Trophoblast cell (in vitro differentiated cells and primary cell): ENCODE results near the gene ARHGAP45.
A peak's percentile ranks its signal among the peaks of the same experiment; 100 is the strongest.

Experiments
- DNase-seq, 2 donors: peaks; one replicate each; pipeline ENCODE4 v3.0.0-alpha.2; 2016
- H2AFZ ChIP-seq: 2 replicates; pipeline ENCODE4 v1.6.1; 2013; ENCODE audit warnings: low read length, moderate library complexity, mild to moderate bottlenecking; ENCODE audit not compliant: insufficient read depth, poor library complexity
- H2AK5ac ChIP-seq: 2 replicates; pipeline ENCODE4 v1.6.1; 2013; ENCODE audit warnings: mild to moderate bottlenecking, low read length
- H2BK120ac ChIP-seq: 2 replicates; pipeline ENCODE4 v1.6.1; 2013; ENCODE audit warnings: low read length, mild to moderate bottlenecking, moderate library complexity; ENCODE audit not compliant: insufficient read depth, poor library complexity
- H2BK12ac ChIP-seq: 2 replicates; pipeline ENCODE4 v1.6.1; 2013; ENCODE audit warnings: mild to moderate bottlenecking, low read length, moderate library complexity
- H2BK5ac ChIP-seq: 2 replicates; pipeline ENCODE4 v1.6.1; 2013; ENCODE audit warnings: low read length, low read depth, moderate library complexity, mild to moderate bottlenecking; ENCODE audit not compliant: poor library complexity
- H3K14ac ChIP-seq: 2 replicates; pipeline ENCODE4 v1.6.1; 2013; ENCODE audit warnings: mild to moderate bottlenecking, low read length
- H3K18ac ChIP-seq: 2 replicates; pipeline ENCODE4 v1.6.1; 2013; ENCODE audit warnings: mild to moderate bottlenecking, low read length
- H3K23ac ChIP-seq: 2 replicates; pipeline ENCODE4 v1.6.1; 2013; ENCODE audit warnings: low read length
- H3K27ac ChIP-seq: 2 replicates; pipeline ENCODE4 v1.5.1; 2013; ENCODE audit warnings: low read depth, mild to moderate bottlenecking, inconsistent platforms, low read length, moderate library complexity
- H3K27me3 ChIP-seq: 2 replicates; pipeline ENCODE4 v1.6.1; 2013; ENCODE audit warnings: inconsistent platforms, mild to moderate bottlenecking, low read length, moderate library complexity; ENCODE audit not compliant: insufficient read depth
- H3K36me3 ChIP-seq, 2 experiments: 1 replicate in 1 of 2; 2 replicates in 1 of 2; pipeline ENCODE4 v1.6.1; 2013; ENCODE audit warnings: low read length in 2 of 2, mild to moderate bottlenecking in 2 of 2, moderate library complexity in 1 of 2; ENCODE audit not compliant: insufficient read depth in 2 of 2, control insufficient read depth in 1 of 2
- H3K4ac ChIP-seq: 2 replicates; pipeline ENCODE4 v1.6.1; 2013; ENCODE audit warnings: low read depth, mild to moderate bottlenecking, low read length, moderate library complexity
- H3K4me1 ChIP-seq, 2 experiments: 1 replicate in 1 of 2; 2 replicates in 1 of 2; pipeline ENCODE4 v1.6.1; 2013; ENCODE audit warnings: low read length in 2 of 2, mild to moderate bottlenecking in 2 of 2, moderate library complexity in 1 of 2; ENCODE audit not compliant: insufficient read depth in 2 of 2, control insufficient read depth in 1 of 2
- H3K4me2 ChIP-seq: 2 replicates; pipeline ENCODE4 v1.6.1; 2013; ENCODE audit warnings: inconsistent platforms, mild to moderate bottlenecking, low read length, moderate library complexity
- H3K4me3 ChIP-seq: 2 replicates; pipeline ENCODE4 v1.5.1; 2013; ENCODE audit warnings: mild to moderate bottlenecking, low read depth, low read length, inconsistent platforms
- H3K79me1 ChIP-seq: one replicate; pipeline ENCODE4 v1.6.1; 2013; ENCODE audit warnings: low read length
- H3K79me2 ChIP-seq: 2 replicates; pipeline ENCODE4 v1.6.1; 2013; ENCODE audit warnings: low read length, mild to moderate bottlenecking; ENCODE audit not compliant: control insufficient read depth, insufficient read depth, poor library complexity
- H3K9ac ChIP-seq: 2 replicates; pipeline ENCODE4 v1.6.1; 2013; ENCODE audit warnings: mild to moderate bottlenecking, low read length
- H3K9me3 ChIP-seq: 2 replicates; pipeline ENCODE4 v1.6.1; 2013; ENCODE audit warnings: low read depth, mild to moderate bottlenecking, control low read depth, inconsistent platforms, low read length; ENCODE audit not compliant: insufficient read depth
- H4K12ac ChIP-seq: 2 replicates; pipeline ENCODE4 v1.6.1; 2013; ENCODE audit warnings: low read depth, mild to moderate bottlenecking, low read length, moderate library complexity
- H4K8ac ChIP-seq: 2 replicates; pipeline ENCODE4 v1.6.1; 2013; ENCODE audit warnings: low read depth, mild to moderate bottlenecking, low read length, moderate library complexity
- H4K91ac ChIP-seq: one replicate; pipeline ENCODE4 v1.6.1; 2013; ENCODE audit warnings: low read depth, mild to moderate bottlenecking, low read length, moderate library complexity
- WGBS: extraction: QIAGEN DNeasy Blood & Tissue Kit; methylation state at CpG from one replicate; pipeline ENCODE4 v1.1.7; 2013; ENCODE audit warnings: missing lambda C conversion rate; ENCODE audit not compliant: insufficient read length, insufficient coverage; ENCODE audit errors: extremely low coverage; 5-methylcytosine and 5-hydroxymethylcytosine counted together

Gene ARHGAP45

GRCh38 chr19:1082165-1082927, 15.4 kb downstream of the ARHGAP45 start:
- Histone ChIP-seq H3K14ac (no peak overlapping the region), H3K27ac (no peak overlapping the region), H3K36me3 (peaks cover 14 to 18% of the 10 kb centered on the region in 2 experiments), H2AFZ (no peak overlapping the region), H3K4ac (no peak overlapping the region), H3K4me2 (no peak overlapping the region), H3K23ac (no peak overlapping the region), H3K18ac (no peak overlapping the region), H4K8ac (no peak overlapping the region), H2BK12ac (no peak overlapping the region), H3K27me3 (no peaks in the 10 kb centered on the region), H3K4me3 (no peak overlapping the region), H3K79me2 (no peaks in the 10 kb centered on the region), H3K4me1 (peaks cover 0 to 2% of the 10 kb centered on the region in 2 experiments), H4K91ac (no peak overlapping the region), H2BK120ac (no peak overlapping the region), H2BK5ac (no peak overlapping the region), H4K12ac (no peak overlapping the region), H2AK5ac (no peak overlapping the region), H3K79me1 (no peaks in the 10 kb centered on the region), H3K9me3 (peaks cover 9% of the 10 kb centered on the region), H3K9ac (no peak overlapping the region)
- peak; percentile 93 to 96 for DNase-seq
- whole genome bisulfite sequencing, result no CpG with 5 or more reads among the region's 51 CpGs

GRCh38 chr19:1082928-1083816, 16.2 kb downstream of the ARHGAP45 start:
- no peak for DNase-seq
- H2BK120ac ChIP-seq, result no peak overlapping the region
- no peak overlapping the region for H3K9ac ChIP-seq
- H3K27me3 ChIP-seq, result no peaks in the 10 kb centered on the region
- no peaks in the 10 kb centered on the region for H3K79me2 ChIP-seq
- no peak overlapping the region for H3K4ac ChIP-seq
- no peaks in the 10 kb centered on the region for H3K79me1 ChIP-seq
- H3K36me3 ChIP-seq, result peaks cover 22 to 26% of the 10 kb centered on the region in 2 experiments
- H3K9me3 ChIP-seq, result peaks cover 9% of the 10 kb centered on the region
- no peak overlapping the region for H3K18ac ChIP-seq
- no peak overlapping the region for H2AK5ac ChIP-seq
- WGBS, result no CpG with 5 or more reads among the region's 59 CpGs
- H2BK5ac ChIP-seq, result no peak overlapping the region
- no peak overlapping the region for H3K23ac ChIP-seq
- H2AFZ ChIP-seq, result no peak overlapping the region
- no peak overlapping the region for H4K91ac ChIP-seq
- H2BK12ac ChIP-seq, result no peak overlapping the region
- no peak overlapping the region for H4K12ac ChIP-seq
- H3K14ac ChIP-seq, result no peak overlapping the region
- no peak overlapping the region for H3K4me3 ChIP-seq
- peaks cover 0 to 2% of the 10 kb centered on the region in 2 experiments for H3K4me1 ChIP-seq
- H4K8ac ChIP-seq, result no peak overlapping the region
- no peak overlapping the region for H3K27ac ChIP-seq
- H3K4me2 ChIP-seq, result no peak overlapping the region

- no peaks in the 10 kb centered on the region for H3K27me3 ChIP-seq
These were observed 17.3 kb downstream of the ARHGAP45 start for GRCh38 chr19:1084024-1084868.

GRCh38 chr19:1085053-1085658, 18.2 kb downstream of the ARHGAP45 start:
- H3K4me1 ChIP-seq, result peaks cover 0 to 2% of the 10 kb centered on the region in 2 experiments
- H4K91ac ChIP-seq, result no peak overlapping the region
- H2BK120ac ChIP-seq, result no peak overlapping the region
- no peak overlapping the region for H3K18ac ChIP-seq
- H2AK5ac ChIP-seq, result no peak overlapping the region
- no peak overlapping the region for H3K4me3 ChIP-seq
- H3K27me3 ChIP-seq, result no peaks in the 10 kb centered on the region
- peaks cover 8% of the 10 kb centered on the region for H3K9me3 ChIP-seq
- H3K4ac ChIP-seq, result no peak overlapping the region
- no peak overlapping the region for H4K12ac ChIP-seq
- H4K8ac ChIP-seq, result no peak overlapping the region
- H3K14ac ChIP-seq, result no peak overlapping the region
- peaks cover 40% of the 10 kb centered on the region in 2 experiments for H3K36me3 ChIP-seq
- no peak overlapping the region for H2BK5ac ChIP-seq
- no peaks in the 10 kb centered on the region for H3K79me1 ChIP-seq
- no peak for DNase-seq
- no peak overlapping the region for H3K23ac ChIP-seq
- H2AFZ ChIP-seq, result no peak overlapping the region
- H3K9ac ChIP-seq, result no peak overlapping the region
- no peaks in the 10 kb centered on the region for H3K79me2 ChIP-seq
- H3K4me2 ChIP-seq, result no peak overlapping the region
- no CpG with 5 or more reads among the region's 8 CpGs for WGBS
- no peak overlapping the region for H2BK12ac ChIP-seq
- H3K27ac ChIP-seq, result no peak overlapping the region

More at GRCh38 chr19:1084024-1084868, 17.3 kb downstream of the ARHGAP45 start:
- Histone ChIP-seq H3K4ac (no peak overlapping the region), H2BK120ac (no peak overlapping the region), H2AFZ (no peak overlapping the region), H3K79me2 (no peaks in the 10 kb centered on the region), H4K12ac (no peak overlapping the region), H3K4me3 (no peak overlapping the region), H3K18ac (no peak overlapping the region), H3K79me1 (no peaks in the 10 kb centered on the region), H4K8ac (no peak overlapping the region), H3K4me1 (peaks cover 0 to 2% of the 10 kb centered on the region in 2 experiments), H3K36me3 (peaks cover 32 to 36% of the 10 kb centered on the region in 2 experiments), H2BK5ac (no peak overlapping the region), H3K14ac (no peak overlapping the region), H3K4me2 (no peak overlapping the region), H3K9me3 (peaks cover 9% of the 10 kb centered on the region), H2BK12ac (no peak overlapping the region), H3K27ac (no peak overlapping the region), H4K91ac (no peak overlapping the region), H3K23ac (no peak overlapping the region), H2AK5ac (no peak overlapping the region), H3K9ac (no peak overlapping the region)
- WGBS, result no CpG with 5 or more reads among the region's 43 CpGs
- no peak for DNase-seq
